ENCODE measurements around the gene ZC3H18.
"Not testable (repeated sequence)": the region's sequence is repeated elsewhere in the genome, so short reads cannot be mapped to it uniquely, and the experiment has no call there.

ZC3H18 gene

DNA sequence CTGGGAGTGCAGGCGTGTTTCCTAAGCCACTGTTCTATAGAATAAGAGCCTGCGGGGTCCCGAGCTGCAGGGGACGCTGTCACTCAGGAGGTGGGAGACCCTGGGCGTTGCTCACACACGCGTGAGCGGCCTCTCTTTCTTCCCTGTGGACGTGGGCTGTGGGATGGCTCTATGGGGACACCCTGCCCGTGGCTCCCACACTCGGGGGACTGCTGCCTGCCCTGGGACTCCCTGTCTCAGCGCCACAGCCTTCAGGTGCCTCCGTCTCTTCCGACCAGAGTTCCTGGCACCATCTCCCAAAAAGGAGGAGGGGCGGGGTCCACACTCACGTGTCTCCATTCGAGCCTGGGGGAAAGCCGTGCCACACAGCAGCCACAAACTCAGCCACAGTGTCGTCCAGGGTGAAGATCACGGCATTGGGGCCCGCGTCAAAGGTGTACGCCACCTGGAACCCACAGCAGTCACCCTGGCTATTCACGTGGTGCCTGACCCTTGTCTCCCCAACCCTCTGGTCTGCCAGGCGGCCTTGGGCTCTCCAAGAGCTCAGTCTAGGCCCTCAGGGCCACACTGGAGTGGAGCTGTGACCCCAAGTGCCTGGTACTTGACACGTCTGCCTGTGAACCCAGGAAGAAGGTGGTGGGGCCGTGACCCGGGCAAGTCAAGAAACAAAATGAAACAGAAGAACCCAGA, 84.3 kb downstream of the ZC3H18 start:
- no peak for DNase-seq (ENCODE audit: low read depth)

DNA sequence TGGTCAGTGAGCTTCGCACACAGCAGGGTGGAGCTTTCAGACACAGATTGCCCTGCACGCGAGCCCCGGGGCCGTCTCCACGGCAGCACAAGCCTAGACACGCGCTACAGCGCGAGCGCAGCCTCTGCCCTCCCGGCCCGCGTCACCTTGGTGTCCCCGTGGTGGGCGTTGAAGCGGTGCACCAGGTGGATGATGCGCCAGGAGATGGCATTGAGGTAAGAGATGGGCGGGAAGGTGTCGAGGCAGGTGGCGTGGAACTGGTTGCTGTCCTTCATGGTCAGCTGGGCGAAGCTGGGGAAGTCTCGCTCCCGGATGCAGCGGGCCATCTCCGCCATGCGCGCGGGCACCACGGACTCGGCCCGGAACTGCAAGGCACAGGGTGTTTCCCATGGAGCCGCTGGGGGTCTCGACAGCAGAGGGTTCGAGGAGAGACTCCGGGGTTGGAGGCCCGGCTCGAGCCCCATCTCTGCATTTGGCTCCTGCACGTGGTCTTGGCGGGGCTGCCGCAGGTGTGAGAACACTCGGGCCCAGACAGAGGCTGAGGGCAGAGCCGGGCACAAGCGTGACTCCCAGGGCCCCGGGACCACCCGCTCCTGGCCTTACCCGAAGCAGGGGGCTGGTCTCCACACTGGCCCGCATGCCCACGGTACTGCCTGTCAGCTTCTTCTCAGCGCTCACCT, 85.0 kb downstream of the ZC3H18 start:
- DNase-seq (ENCODE audit: low read depth) = no peak

DNA sequence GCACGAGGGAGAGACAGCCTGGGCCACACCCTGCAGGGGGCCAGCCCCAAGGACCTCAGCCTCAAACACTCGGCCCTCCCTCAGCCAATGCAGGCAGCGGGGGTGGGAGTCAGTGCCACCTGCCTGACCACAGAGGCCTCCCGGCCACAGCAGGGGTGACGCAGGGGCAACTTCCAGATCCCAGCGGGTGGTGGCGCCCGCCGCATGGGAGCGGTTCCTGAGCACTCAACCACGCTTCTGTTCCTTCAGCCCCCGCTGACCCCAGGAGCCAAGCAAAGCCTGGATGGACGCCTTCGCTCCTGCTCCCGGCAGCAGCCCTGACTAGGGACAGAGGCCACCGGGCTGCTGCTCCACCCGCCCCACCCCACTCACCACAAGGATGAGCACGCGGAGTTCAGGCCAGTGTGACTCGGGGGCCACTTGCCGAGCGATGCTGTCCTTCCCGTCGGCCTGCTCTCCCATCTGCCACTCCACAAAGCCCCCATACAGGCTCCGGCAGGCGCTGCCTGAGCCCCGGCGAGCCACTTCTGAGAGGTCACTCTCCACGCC, 85.6 kb downstream of the ZC3H18 start:
- no peak for DNase-seq (ENCODE audit: low read depth)

DNA sequence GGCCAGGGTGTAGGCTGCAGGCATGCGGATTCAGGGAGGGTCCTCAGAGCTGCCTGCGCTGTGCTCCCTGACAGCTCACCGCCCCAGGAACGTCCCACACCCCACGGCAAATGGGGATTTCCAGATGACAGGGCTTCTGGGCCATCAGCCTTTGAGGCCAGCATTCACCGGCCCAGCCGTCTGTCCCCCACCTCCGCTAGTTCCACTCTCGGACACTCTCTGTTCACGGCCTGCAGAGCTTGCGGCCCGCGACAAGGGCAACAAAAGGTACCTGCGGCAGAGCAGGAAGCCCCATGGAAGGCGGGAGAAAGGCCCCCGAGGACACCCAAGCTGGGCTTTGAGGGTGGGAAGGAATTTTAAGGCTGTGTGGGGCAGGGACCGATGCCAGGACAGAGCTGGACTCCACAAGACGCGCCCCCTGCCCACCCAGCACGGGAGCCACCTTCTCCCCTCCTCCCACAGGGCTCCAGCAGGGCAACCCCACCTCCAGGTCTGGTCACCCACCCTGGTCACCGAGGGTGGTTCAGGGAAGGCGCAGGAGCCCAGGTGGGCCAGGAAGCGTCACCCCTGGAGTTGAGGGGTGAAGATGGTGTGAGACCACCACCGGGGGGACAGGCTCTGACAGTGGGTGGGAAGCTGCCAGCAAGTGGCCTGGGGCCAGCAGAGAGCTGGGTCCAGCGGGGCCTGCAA, 86.2 kb downstream of the ZC3H18 start:
- DNase-seq (ENCODE audit: low read depth) = no peak

DNA sequence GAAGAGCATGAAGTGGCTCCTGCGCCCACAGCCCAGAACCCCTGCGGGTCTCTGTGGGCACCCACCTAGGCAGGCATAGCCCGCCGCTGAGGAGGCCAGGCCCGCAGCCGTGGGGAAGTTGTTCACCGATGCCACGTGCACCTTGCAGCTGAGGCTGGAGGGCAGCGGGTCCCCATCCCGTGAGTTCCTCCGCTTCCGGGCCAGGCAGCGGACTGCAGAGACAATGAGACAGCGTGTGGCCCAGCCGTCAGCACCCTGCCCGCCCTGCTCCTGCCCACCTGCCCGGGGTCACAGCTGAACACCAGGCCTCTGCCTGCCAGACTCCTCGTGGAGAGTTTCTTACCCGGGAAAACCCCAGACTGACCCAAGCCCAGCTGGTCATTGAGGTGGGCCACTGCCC, 87.2 kb downstream of the ZC3H18 start:
- no peak for DNase-seq (ENCODE audit: low read depth)

DNA sequence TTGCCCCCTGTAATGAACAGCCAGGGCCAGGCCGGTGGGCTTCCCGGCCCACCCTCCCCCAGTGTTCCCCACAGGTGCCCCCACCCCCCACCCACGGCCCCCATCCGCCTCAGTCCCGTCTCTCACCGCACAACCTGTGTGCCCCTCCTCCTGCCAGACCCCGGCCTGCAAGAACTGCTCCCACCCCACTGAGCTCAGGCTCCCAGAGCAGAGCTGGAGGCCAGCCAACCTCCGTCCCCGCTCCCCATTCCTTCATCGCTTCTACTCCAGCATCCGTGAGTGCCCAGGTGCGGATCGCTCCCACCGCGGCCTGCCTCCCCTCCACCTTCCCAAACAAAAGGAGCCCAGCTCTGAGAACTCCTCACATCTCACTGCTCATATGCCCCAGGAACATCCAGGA, 88.5 kb downstream of the ZC3H18 start:
- no peak for DNase-seq (ENCODE audit: low read depth)

DNA sequence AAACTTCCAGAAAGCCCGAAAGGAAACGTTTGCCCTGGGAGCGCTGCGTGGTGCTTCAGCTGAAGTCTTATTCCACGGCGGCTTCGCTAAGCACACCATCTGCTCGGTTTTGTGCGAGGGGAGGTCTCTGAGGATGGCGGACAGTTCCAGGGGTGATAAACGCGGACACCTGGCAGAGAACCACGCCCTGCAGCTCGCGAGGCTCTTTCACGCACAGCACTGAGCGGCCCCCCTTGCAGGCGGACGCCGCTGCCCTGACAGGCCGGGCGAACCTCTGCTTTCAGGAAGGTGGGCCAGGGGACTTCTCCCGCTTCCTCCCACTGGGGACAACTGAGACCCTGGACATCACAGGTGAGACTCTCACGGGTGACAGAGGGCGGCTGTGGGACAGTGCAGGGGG, 89.0 kb downstream of the ZC3H18 start:
- no peak for DNase-seq (ENCODE audit: low read depth)

DNA sequence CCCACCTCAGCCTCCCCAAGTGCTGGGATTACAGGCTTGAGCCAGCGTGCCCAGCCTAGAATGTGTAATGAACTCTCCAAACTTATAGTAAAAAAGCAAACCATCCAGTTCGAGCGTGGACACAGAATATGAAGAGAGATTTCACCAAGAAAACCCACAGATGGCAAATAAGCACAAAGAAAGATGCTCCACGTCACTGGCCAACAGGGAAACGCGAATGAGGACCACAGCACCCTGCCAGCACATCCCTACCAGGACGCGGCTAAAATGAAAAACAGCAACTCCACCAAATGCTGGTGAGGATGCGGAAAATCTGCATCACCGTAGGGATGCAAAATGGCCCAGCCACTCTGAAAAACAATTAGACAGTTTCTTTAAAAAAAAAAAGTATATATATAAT, 91.3 kb downstream of the ZC3H18 start:
- no peak for DNase-seq (ENCODE audit: low read depth)

DNA sequence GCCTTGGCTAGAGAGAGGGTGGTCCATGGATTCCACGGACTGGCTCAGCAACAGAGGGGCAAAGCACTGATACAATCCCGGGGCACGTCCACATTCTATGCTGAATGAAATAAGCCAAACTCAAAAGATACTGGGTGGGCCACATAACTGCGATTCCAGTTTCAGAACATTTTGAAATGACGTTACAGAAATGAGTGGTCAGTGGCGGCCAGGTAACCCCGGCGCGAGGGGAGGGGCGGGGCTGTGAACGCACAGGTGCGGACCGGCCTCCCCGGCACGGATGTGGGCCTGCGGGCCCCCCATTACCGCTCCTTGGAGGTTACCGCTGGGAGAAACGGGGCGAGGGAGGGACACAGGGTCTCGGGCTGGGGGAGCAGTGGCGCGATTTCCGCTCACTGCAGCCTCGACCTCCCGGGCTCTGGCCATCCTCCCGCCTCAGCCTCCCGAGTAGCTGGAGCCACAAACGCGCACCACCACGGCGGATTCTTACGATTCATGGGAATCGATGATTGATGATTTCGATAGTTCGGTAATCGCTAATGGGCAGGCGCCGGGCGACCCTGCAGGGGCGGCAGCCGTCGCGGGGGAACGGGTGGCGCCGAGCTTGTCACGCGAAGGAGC, 92.1 kb downstream of the ZC3H18 start:
- DNase-seq (ENCODE audit: low read depth) = no peak

DNA sequence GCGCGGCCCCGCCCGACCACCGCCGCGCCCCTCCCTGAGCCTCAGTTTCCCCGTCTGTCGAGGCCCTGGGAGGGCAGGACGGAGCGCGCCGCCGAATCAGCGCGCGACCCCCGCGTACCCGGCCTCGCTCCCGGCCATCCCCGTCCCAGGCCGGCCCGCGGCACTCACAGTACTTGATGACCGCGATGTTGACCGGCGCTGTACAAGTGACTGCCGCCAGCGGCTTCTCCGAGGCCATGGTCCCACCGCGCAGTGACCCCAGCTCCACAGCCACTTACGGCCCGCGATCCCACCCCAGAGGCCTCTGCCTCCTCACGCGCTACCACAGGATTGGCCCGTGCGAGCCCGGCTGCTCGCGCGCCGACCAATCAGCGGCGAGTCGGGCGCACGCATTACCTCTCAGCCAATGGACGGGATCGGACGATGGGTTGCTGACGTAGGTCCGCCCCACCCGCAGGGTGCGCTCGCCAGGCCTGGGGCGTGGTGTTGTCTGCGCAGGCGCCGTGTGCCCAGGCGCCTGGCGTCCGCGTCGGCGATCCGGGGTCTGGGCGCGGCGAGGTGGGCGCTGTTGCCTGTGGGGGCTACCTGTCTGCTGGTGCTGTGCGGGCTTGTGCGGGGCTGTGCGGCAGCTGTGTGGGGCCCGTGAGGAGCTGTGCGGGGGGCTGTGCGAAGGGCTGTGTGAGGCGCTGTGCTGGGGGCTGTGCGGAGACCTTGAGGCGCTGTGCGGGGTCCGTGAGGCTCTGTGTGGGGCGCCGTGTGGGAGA, 92.8 kb downstream of the ZC3H18 start, which contains the start of gene MVD:
Gene MVD, minus strand, starts transcription at position 249 of the 764 bp plus-strand sequence. Its CDS starts 11 bp downstream, at position 238.
- peak; percentile 91 for DNase-seq (ENCODE audit: low read depth)

DNA sequence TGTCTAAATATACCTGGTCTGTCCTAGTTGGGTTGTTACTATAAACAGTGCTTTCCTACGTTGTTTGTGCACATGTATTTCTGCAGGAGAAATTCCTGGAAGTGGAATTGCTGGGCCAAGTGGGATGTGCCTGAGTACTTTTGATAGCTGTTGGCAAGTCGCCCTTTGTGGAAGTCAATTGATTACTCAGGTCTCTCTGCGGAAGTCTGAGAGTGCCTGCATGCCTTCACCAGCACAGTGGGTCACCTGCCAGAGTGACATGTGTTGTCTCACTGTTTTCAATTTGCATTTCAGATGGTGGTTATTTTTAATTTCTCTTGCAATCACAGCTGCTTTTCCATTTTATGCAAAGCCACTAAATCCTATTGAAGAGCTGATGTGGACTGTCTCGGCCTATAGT, 94.9 kb downstream of the ZC3H18 start:
- no peak for DNase-seq (ENCODE audit: low read depth)

DNA sequence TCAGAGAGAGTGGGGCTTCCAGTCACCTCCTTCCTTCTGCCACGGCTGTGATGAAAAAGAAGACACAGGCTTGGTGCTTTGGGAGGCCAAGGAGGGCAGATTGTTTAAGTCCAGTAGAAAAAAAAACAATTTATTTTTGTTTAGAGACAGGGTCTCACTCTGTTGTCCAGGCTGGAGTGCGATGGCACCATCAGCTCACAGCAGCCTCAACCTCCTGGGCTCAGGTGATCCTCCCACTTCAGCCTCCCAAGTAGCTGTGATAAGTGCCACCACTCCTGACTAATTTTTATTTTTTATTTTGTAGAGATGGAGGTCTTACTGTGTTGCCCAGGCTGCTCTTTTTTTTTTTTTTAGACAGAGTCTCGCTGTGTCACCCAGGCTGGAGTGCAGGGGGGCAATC, 95.4 kb downstream of the ZC3H18 start:
- DNase-seq (ENCODE audit: low read depth) = no peak

DNA sequence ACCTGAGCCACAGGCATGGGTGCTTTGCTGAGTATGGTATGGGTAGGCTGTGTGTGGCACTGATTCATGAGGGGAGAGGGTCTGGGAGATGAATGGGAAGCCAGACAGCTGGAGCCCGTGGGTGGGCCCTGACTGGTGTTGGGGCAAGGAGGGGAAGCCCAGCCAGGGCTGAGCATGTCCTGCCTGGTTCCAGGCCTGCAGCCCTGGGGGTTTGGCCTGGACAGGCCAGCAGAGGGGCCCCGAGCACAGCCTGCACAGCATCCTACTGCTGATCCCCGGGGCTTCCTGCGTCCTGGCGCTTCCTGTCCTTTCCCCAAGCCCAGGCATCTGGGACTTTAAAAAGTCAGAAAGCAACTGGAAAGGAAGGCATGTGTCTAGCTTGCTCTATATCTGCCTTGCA, 97.3 kb downstream of the ZC3H18 start:
- DNase-seq (ENCODE audit: low read depth) = no peak

DNA sequence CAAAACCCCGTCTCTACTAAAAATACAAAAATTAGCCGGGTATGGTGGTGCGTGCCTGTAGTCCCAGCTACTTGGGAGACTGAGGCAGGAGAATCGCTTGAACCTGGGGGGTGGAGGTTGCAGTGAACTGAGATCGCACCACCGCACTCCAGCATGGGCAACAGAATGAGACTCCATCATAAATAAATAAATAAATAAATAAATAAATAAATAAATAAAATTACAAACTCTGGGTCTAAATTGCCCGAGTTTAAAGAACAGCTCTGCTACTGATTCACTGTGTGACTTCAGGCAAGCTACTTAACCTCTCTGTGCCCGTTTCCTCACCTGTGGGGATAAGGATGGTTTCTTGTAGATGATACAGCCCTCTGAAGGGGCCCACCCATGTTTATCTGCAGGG, 99.3 kb downstream of the ZC3H18 start:
- DNase-seq (ENCODE audit: low read depth) = not testable (repeated sequence)

DNA sequence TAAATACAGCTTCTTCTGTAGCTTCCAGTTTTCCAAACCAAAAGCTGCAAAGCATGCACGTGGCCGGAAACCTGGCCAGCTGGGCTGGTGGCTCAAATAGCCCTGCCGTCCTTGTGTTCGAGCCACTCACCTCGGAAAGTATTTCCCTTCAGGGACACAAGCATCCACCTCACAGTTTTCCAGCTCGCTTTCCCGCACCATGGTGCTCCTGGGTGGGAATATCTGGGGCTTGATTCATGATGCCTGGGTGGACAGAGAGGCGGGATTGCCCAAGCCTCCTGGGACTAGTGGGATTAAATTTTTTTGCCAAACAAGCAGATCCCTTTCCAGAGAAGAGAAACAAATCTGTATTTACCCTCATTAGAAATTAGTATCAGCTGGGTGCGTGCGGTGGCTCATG, 99.8 kb downstream of the ZC3H18 start:
- no peak for DNase-seq (ENCODE audit: low read depth)

DNA sequence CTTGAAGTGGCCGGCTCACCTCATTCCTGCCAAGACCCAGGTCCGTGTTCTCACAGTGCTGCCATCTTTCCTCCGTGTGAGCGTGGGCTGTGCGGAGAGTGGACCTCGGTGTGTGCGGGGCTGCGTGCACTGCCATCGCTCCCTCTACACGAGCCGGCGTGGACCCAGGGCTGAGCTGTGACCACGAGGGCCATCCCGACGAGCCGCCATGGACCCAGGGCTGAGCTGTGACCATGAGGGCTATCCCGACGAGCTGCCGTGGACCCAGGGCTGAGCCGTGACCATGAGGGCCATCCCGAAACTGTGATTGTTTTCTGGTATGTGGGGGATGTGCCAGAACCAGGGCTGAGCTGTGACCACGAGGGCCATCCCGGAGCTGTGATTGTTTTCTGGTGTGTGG, 101.6 kb downstream of the ZC3H18 start:
- DNase-seq (ENCODE audit: low read depth) = no peak

DNA sequence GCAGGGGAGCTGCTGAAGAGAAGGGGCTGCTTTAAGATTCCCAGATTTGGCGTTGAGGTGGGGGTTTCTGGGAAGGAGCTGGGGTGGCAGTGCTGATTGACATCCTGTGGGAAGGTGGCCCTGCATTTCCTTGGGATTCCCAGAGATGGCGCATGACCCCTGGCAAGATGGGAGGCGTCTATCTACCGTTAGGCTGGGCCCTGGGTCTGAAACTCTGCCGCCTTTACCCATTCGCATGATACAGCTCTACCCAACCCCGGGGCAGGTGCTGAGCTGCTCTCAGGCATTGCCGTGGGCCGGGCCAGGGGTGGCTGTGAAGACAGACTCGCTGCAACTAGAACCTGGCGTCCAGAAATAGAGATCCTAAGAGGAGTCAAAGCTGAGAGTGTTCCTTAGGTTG, 102.6 kb downstream of the ZC3H18 start:
- DNase-seq (ENCODE audit: low read depth) = no peak

DNA sequence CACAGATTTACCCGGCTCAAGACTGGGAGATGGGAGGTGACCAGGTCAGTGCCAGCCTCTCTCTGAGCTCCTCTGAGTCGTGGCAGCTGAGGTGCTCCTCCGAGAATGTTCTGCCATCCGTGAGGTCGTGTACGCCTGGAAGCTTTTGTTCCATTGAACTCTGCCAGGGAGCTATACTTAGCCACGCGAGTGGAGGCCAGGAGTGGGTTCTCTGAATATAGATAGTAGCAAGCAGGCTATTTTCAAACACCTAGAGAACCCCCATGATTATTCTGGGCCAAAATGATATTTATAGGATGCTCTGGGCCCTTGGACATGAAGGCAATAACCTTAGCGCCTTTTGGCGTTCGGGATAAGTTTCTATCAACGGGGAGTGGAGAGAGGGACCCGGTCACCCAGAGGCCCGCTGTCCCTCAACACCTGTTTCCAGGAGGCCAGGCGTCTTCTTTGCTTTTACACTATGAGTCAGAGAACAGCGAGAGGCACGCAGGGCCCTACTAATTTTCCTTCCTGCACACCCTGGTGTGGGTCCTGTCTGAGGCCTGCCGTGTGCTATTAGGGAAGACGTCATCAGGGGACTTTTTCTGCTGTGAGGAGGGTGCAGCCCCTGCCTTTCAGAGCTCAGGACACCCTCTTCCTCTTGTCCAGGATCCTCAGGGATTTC, 103.6 kb downstream of the ZC3H18 start:
- DNase-seq (ENCODE audit: low read depth) = no peak

DNA sequence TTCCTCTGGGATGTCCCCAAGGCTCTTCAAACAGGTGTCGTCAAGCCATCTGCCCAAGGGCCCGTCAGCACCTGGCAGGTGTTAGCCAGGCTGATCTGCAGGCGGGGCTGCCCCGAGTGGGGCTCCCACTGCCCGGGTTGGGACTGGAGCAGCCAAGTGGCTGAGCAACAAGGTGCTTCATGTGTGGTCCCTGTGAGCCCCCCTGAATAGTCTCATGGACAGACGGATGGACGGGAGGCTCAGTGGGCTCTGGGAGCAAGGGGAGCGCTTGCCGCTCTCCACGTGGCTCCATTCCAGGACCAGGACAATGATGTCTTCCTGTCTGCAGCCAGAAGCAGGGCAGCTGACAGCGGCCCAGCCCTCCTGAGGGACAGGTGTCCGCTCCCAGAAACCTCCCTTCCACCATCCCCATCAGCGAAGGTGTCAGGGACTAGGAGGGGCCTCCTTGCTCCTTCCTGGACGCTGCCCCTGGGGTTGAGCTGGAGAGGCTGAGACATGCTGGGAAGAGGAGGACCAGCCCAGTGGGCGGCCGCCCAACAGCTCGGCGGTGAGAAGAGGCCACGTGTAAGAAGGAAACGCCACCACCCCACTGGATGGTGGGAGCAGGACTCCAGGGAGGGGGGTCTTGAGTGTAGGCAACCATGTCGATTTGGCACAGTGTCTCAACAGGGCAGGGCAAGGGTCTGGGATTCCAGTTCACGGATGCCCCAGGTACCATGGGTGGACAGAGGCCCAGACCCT, 106.5 kb downstream of the ZC3H18 start:
- DNase-seq (ENCODE audit: low read depth) = no peak

DNA sequence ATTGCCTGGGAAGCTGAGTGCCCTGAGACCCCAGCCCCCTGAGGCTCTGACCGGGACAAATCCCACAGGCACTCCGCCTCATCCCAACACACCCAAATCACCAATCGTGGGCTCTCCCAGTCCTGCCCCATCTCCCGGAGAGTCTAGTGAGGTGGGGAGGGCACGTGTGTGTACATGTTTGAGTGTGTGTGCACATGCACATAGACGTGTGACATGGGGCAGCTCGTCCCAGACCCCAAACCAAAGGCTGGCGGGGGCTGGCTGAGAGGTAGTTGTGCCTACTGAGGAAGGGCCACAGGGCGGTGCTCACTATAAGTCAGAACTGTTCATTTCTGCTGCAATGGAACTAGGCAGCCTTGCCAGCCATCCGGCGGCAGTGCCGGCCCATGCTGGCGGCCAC, 107.5 kb downstream of the ZC3H18 start:
- no peak for DNase-seq (ENCODE audit: low read depth)
